Liver (tissue), 3 donors: ENCODE results near the gene HSD17B11.

Source experiments
- ATF3 ChIP-seq: IDR thresholded peaks from 2 replicates; pipeline ENCODE4 v1.6.1; 2016; ENCODE audit warnings: antibody characterized with exemption
- CTCF ChIP-seq: fragments of 150-350 bp; IDR thresholded peaks from 2 replicates; pipeline ENCODE4 v1.5.1; 2017; ENCODE audit warnings: improper control_type of control experiment, low read depth, low read length; ENCODE audit not compliant: missing input control
- EGR1 ChIP-seq, 2 donors: IDR thresholded peaks; 2 replicates each; pipeline ENCODE4 v1.6.1; 2016 to 2018; ENCODE audit warnings: antibody characterized with exemption in 2 of 2, low read depth in 2 of 2
- FOXA2 ChIP-seq: IDR thresholded peaks from 2 replicates; pipeline ENCODE4 v1.6.1; 2016; ENCODE audit warnings: antibody characterized with exemption
- GABPA ChIP-seq, 2 donors: IDR thresholded peaks in 1 of 2; conservative IDR thresholded peaks in 1 of 2; 2 replicates each; pipeline ENCODE4 v1.6.1; 2016; ENCODE audit warnings: antibody characterized with exemption in 2 of 2, mild to moderate bottlenecking in 1 of 2, moderate library complexity in 1 of 2
- HNF4A ChIP-seq, 2 donors: conservative IDR thresholded peaks; 2 replicates each; pipeline ENCODE4 v1.6.1; 2016; ENCODE audit warnings: antibody characterized with exemption in 2 of 2, mild to moderate bottlenecking in 2 of 2
- JUND ChIP-seq, 2 donors: IDR thresholded peaks; 2 replicates each; pipeline ENCODE4 v1.6.1; 2016; ENCODE audit warnings: antibody characterized with exemption in 2 of 2
- RAD21 ChIP-seq, 2 donors: IDR thresholded peaks; 2 replicates each; pipeline ENCODE4 v1.6.1; 2016; ENCODE audit warnings: antibody characterized with exemption in 2 of 2, mild to moderate bottlenecking in 2 of 2
- REST ChIP-seq: IDR thresholded peaks from 2 replicates; pipeline ENCODE4 v1.6.1; 2016; ENCODE audit warnings: antibody characterized with exemption, mild to moderate bottlenecking
- RXRA ChIP-seq, 2 donors: IDR thresholded peaks; 2 replicates each; pipeline ENCODE4 v1.6.1; 2017 to 2018; ENCODE audit warnings: antibody characterized with exemption in 2 of 2, mild to moderate bottlenecking in 1 of 2
- SP1 ChIP-seq: IDR thresholded peaks from 2 replicates; pipeline ENCODE4 v1.6.1; 2018; ENCODE audit warnings: antibody characterized with exemption, mild to moderate bottlenecking
- TAF1 ChIP-seq: conservative IDR thresholded peaks from 2 replicates; pipeline ENCODE4 v1.6.1; 2016; ENCODE audit warnings: antibody characterized with exemption, mild to moderate bottlenecking
- YY1 ChIP-seq: IDR thresholded peaks from 2 replicates; pipeline ENCODE4 v1.6.1; 2016; ENCODE audit warnings: antibody characterized with exemption, mild to moderate bottlenecking
- ZBTB33 ChIP-seq: IDR thresholded peaks from 2 replicates; pipeline ENCODE4 v1.6.1; 2016; ENCODE audit warnings: antibody characterized with exemption
- donor health status: healthy.
- donor health status: healthy.

GRCh38 chr4:87426865-87427517 lies 36.0 kb upstream of the HSD17B11 start:
- no peak for TF ChIP-seq ATF3
- no peak for TF ChIP-seq RAD21 (IDR thresholded peaks at IDR 0.05)
- no peak for TF ChIP-seq CTCF
- TF ChIP-seq SP1: no peak
- no peak for TF ChIP-seq EGR1 (IDR thresholded peaks at IDR 0.05; ENCODE audit: low read depth in 2 of 2)
- TF ChIP-seq TAF1: no peak
- TF ChIP-seq HNF4A (conservative IDR thresholded peaks at IDR 0.05): peak; percentile 6 to 52
- no peak for TF ChIP-seq ZBTB33
- TF ChIP-seq YY1: no peak
- TF ChIP-seq REST: no peak
- TF ChIP-seq GABPA (IDR thresholded peaks at IDR 0.05 in 1 of 2, conservative IDR thresholded peaks at IDR 0.05 in 1 of 2): no peak
- TF ChIP-seq RXRA (IDR thresholded peaks at IDR 0.05): no peak
- TF ChIP-seq FOXA2: no peak
- TF ChIP-seq JUND (IDR thresholded peaks at IDR 0.05): no peak
